ENCODE measurements around the gene INTS6. TPM values are rescaled to one million over a fixed set of nuclear protein-coding genes. Genes with fewer than 3 reads are reported as not detected.

Gene INTS6
- total and polyA plus RNA-seq, 2 of the 4 experiments (the other 2 are of a cell fraction): 12.9 to 42.3 TPM

DNA sequence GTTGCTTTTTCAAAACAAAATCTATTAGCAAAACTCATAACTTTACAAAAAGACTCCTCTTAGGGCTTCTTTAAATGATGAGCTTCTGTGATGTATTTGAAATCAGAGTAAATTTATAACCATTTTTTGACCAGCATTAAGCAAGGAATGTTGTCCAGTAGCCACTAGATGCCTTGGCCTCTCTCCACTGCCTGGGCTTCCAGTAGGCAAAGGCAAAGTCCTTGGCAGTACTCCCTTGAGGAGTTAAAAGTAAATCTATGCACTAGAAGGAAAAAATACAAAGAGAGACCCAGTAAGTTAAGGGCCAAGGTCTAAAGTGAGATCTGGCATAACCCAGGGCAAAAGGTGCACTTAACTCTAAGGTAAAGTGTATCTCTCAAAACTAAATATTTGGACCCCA, 103.8 kb downstream of the INTS6 start:
- Histone ChIP-seq H3K56ac (ENCODE audit: extremely low read depth, insufficient read depth, low read length) (no peak overlapping the region), H3K4ac (ENCODE audit: low read depth, low read length) (no peak overlapping the region), H2AK9ac (replicated peaks; ENCODE audit: low read depth, low read length, poor library complexity) (no peak overlapping the region), H3K4me2 (ENCODE audit: low read depth, low read length) (no peak overlapping the region), H2AFZ (replicated peaks; ENCODE audit: low read length, poor library complexity) (no peak overlapping the region), H3K36me3 (ENCODE audit: control insufficient read depth, insufficient read depth, low read length) (no peaks in the 10 kb centered on the region), H3K23ac (ENCODE audit: low read depth, low read length) (no peak overlapping the region), H2AK5ac (ENCODE audit: low read depth, low read length) (no peak overlapping the region), H4K20me1 (ENCODE audit: insufficient read depth, low read length) (no peaks in the 10 kb centered on the region), H3K4me3 (ENCODE audit: insufficient read depth, low read depth, low read length) (no peak overlapping the region), H4K8ac (ENCODE audit: low read depth in 2 of 2, low read length in 2 of 2) (no peak overlapping the region), H4K91ac (ENCODE audit: insufficient read depth, low read depth, low read length) (no peak overlapping the region), H2BK5ac (ENCODE audit: low read depth, low read length, poor library complexity, severe bottlenecking) (no peak overlapping the region), H3K27me3 (ENCODE audit: control insufficient read depth, insufficient read depth, low read length) (no peaks in the 10 kb centered on the region), H3K18ac (ENCODE audit: low read depth, low read length) (no peak overlapping the region), H3K9me3 (ENCODE audit: control insufficient read depth, insufficient read depth, low read length) (no peaks in the 10 kb centered on the region), H3K4me1 (ENCODE audit: control insufficient read depth, insufficient read depth, low read length) (no peaks in the 10 kb centered on the region), H4K5ac (ENCODE audit: low read depth, low read length) (no peak overlapping the region), H3K79me1 (ENCODE audit: low read depth in 1 of 2, low read length in 2 of 2) (no peaks in the 10 kb centered on the region), H3K27ac (ENCODE audit: insufficient read depth, low read length) (no peak overlapping the region), H2BK120ac (ENCODE audit: low read depth, low read length) (no peak overlapping the region), H3K14ac (replicated peaks; ENCODE audit: low read depth, low read length) (no peak overlapping the region), H3K9me1 (ENCODE audit: insufficient read depth, low read length) (no peaks in the 10 kb centered on the region), H2BK15ac (ENCODE audit: low read depth, low read length) (no peak overlapping the region), H2BK20ac (ENCODE audit: low read depth, low read length) (no peak overlapping the region), H3K9ac (ENCODE audit: low read depth, low read length) (no peak overlapping the region)
- TF ChIP-seq NFE2L2 (IDR thresholded peaks at IDR 0.05; ENCODE audit: low read depth, low read length) (no peak), RAD21 (IDR thresholded peaks at IDR 0.05; ENCODE audit: low read length) (no peak)
- in situ Hi-C loops (cut with MboI; ENCODE audit: low sequenced_read_pairs) (no loop called here), intact Hi-C loops (cut with micrococcal nuclease) (no loop called here), dilution Hi-C loops (cut with HindIII; ENCODE audit: low sequenced_read_pairs, unreplicated experiment) (no loop called here)
- POLR2A ChIA-PET (ENCODE audit: unreplicated experiment): no interaction called here
- CTCF ChIA-PET: no interaction called here
- ATAC-seq (ENCODE audit: low read depth) (no peak), DNase-seq (no peak)
- BruUV-seq (replicated peaks): no TSS peak
